Measurements from ENCODE around the gene CTDSP2. TPM values are rescaled to one million over a fixed set of nuclear protein-coding genes. Genes with fewer than 3 reads are reported as not detected.

CTDSP2 gene
- total and polyA plus RNA-seq, 2 donors (not counting 3 experiments of a cell fraction or from before 2014, with no cell fraction given) = 142 to 146 TPM

DNA sequence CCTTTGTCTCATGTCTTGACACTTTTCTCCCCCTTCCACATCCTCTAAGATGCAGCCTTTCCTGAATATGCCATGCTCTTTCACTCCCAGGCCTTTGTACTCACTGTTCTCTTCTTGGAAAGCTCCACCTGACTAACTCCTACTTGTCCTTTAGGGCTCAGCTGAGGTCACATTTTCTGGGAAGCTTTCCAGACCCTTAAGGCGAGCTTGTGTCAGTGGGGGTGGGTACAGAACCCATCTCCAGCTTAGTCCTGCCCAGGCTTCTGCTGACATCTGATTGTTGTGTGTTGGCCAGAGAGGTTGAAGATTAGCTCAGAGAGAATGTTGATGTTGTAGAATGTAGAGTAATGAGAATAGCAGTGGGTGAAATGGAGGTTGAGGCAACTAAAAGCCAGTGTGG lies 66.8 kb downstream of the CTDSP2 start:
- FAIRE-seq (no peak), DNase-seq (ENCODE audit: low read depth, low spot score) (no peak)
- Histone ChIP-seq H4K20me1 (replicated peaks; ENCODE audit: control insufficient read depth, extremely low read depth, insufficient read depth, low read length) (no peaks in the 10 kb centered on the region), H3K4me3 (replicated peaks in 1 of 3; ENCODE audit: insufficient read depth in 1 of 3, low read depth in 1 of 3, low read length in 3 of 3) (no peak overlapping the region), H3K9ac (replicated peaks; ENCODE audit: extremely low read depth, insufficient read depth, low read length) (no peak overlapping the region), H2AFZ (ENCODE audit: low read depth, low read length) (no peak overlapping the region), H3K9me1 (replicated peaks; ENCODE audit: control insufficient read depth, extremely low read depth, insufficient read depth, low read length) (no peaks in the 10 kb centered on the region), H3K27ac (ENCODE audit: insufficient read depth, low read depth, low read length) (no peak overlapping the region), H3K9me3 (replicated peaks; ENCODE audit: control insufficient read depth, insufficient read depth, low read length) (no peaks in the 10 kb centered on the region), H3K79me2 (ENCODE audit: control insufficient read depth, insufficient read depth, low read length) (peaks cover 14% of the 10 kb centered on the region), H3K27me3 (ENCODE audit: control insufficient read depth in 2 of 2, insufficient read depth in 2 of 2, low read length in 2 of 2) (no peaks in the 10 kb centered on the region), H3K4me2 (ENCODE audit: insufficient read depth, low read length) (no peak overlapping the region), H3K36me3 (ENCODE audit: control insufficient read depth in 2 of 2, extremely low read depth in 1 of 2, insufficient read depth in 2 of 2, low read length in 2 of 2) (peaks cover 0 to 3% of the 10 kb centered on the region in 2 experiments), H3K4me1 (ENCODE audit: control insufficient read depth, extremely low read depth, insufficient read depth, low read length) (peaks cover 7% of the 10 kb centered on the region)
- dilution Hi-C loops (cut with MboI; ENCODE audit: extremely low pct_ligation_motif_present, low sequenced_read_pairs) (no loop called here), intact Hi-C loops (cut with micrococcal nuclease) (no loop called here)
- ChIA-PET CTCF (interaction anchor here (1.0 to 2.7 kb wide), 2 partner anchors 23 to 53 kb away, joined by 3 to 8 read pairs; no protein-coding TSS in a partner anchor), POLR2A (interaction anchor here (0.6 kb wide), 1 partner anchor 38 kb away, joined by 4 read pairs; no protein-coding TSS in a partner anchor)
- no peak for TF ChIP-seq MAX (IDR thresholded peaks at IDR 0.05; ENCODE audit: insufficient read depth, insufficient read length)
- TF ChIP-seq, protein P1, sequence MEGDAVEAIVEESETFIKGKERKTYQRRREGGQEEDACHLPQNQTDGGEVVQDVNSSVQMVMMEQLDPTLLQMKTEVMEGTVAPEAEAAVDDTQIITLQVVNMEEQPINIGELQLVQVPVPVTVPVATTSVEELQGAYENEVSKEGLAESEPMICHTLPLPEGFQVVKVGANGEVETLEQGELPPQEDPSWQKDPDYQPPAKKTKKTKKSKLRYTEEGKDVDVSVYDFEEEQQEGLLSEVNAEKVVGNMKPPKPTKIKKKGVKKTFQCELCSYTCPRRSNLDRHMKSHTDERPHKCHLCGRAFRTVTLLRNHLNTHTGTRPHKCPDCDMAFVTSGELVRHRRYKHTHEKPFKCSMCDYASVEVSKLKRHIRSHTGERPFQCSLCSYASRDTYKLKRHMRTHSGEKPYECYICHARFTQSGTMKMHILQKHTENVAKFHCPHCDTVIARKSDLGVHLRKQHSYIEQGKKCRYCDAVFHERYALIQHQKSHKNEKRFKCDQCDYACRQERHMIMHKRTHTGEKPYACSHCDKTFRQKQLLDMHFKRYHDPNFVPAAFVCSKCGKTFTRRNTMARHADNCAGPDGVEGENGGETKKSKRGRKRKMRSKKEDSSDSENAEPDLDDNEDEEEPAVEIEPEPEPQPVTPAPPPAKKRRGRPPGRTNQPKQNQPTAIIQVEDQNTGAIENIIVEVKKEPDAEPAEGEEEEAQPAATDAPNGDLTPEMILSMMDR (IDR thresholded peaks at IDR 0.05; ENCODE audit: extremely low read depth in 1 of 2, insufficient read depth in 1 of 2, low read depth in 1 of 2, low read length in 2 of 2) = no peak
- no peak for TF ChIP-seq POLR2AphosphoS5 (IDR thresholded peaks at IDR 0.05; ENCODE audit: insufficient read depth, low read depth, low read length)
- TF ChIP-seq FOS (IDR thresholded peaks at IDR 0.05; ENCODE audit: borderline replicate concordance, insufficient read depth, low read length) = no peak
- TF ChIP-seq GATA2 (IDR thresholded peaks at IDR 0.05; ENCODE audit: insufficient read depth, insufficient read length, low read depth, low read length) = no peak
- TF ChIP-seq EZH2 (IDR thresholded peaks at IDR 0.05; ENCODE audit: borderline replicate concordance, low read depth, low read length, severe bottlenecking) = no peak
- TF ChIP-seq POLR2A (IDR thresholded peaks at IDR 0.05; ENCODE audit: low read depth, low read length) = no peak
- TF ChIP-seq MYC (IDR thresholded peaks at IDR 0.05; ENCODE audit: low read depth, low read length) = no peak
- no peak for TF ChIP-seq JUN (IDR thresholded peaks at IDR 0.05; ENCODE audit: borderline replicate concordance, insufficient read depth, insufficient read length, low read depth)
- BruUV-seq (replicated peaks) = no TSS peak
